Measurements from ENCODE around the gene SLC6A18.
"Not testable (repeated sequence)": the region's sequence is repeated elsewhere in the genome, so short reads cannot be mapped to it uniquely, and the experiment has no call there.

SLC6A18 gene

DNA sequence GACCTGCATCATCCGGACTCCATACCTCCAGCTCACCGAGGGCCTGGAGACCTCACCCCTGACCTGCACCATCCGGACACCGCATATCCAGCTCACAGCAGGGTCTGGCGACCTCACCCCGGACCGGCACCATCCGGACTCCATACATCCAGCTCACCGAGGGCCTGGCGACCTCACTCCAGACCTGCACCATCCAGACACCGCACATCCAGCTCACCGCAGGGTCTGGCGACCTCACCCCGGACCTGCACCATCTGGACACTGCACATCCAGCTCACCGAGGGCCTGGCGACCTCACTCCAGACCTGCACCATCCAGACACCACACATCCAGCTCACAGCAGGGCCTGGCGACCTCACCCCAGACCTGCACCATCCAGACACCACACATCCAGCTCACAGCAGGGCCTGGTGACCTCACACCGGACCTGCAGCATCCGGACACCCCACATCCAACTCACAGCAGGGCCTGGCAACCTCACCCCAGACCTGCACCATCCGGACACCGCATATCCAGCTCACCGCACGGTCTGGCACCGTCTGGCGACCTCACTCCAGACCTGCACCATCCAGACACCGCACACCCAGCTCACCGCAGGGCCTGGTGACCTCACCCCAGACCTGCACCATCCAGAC, 59.3 kb downstream of the SLC6A18 start:
- H3K4me1 Mint-ChIP-seq, H3K4me3 Mint-ChIP-seq, H3K27me3 Mint-ChIP-seq, H3K36me3 Mint-ChIP-seq, H3K27ac Mint-ChIP-seq, H3K9me3 Mint-ChIP-seq: not testable (repeated sequence)

DNA sequence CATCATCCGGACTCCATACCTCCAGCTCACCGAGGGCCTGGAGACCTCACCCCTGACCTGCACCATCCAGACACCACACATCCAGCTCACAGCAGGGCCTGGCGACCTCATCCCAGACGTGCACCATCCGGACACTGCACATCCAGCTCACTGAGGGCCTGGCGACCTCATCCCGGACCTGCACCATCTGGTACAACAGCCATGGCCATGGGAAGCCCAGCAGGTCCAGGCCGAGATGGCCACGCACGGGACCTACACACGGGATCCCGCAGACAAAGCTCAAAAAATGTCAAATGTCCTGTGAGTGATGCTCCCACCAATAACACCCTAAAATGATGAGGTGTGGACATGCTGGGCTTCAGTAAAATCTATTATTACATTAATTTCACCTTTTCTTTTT, 60.0 kb downstream of the SLC6A18 start:
- H3K4me1 Mint-ChIP-seq = no peaks in the 10 kb centered on the region
- peaks cover 6% of the 10 kb centered on the region for H3K36me3 Mint-ChIP-seq
- no peaks in the 10 kb centered on the region for H3K27me3 Mint-ChIP-seq
- no peak overlapping the region for H3K4me3 Mint-ChIP-seq
- no peaks in the 10 kb centered on the region for H3K9me3 Mint-ChIP-seq
- H3K27ac Mint-ChIP-seq = no peak overlapping the region

DNA sequence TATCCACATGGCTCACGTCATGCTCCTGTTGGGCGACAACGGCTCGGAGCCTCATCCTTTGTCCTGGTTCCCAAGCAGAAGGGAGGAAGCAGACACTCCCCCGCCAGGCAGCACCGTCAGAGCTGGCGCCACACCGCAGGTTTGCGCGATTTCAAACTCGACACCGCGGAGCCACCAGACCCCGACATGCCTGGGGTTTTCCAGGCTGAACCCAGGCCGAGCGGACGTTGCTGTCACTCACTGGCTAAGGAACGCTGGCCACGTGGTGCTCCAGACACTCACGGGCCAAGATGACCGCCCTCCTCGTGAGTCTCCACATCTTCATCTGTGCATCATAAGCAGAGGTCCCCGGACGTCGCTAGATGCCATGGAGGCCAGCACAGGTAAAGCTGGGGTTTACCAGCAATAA, 60.7 kb downstream of the SLC6A18 start:
- Mint-ChIP-seq H3K27ac (peak overlapping the region; percentile 62), H3K27me3 (no peaks in the 10 kb centered on the region), H3K9me3 (no peaks in the 10 kb centered on the region), H3K4me3 (no peak overlapping the region), H3K36me3 (peaks cover 6% of the 10 kb centered on the region), H3K4me1 (no peaks in the 10 kb centered on the region)

DNA sequence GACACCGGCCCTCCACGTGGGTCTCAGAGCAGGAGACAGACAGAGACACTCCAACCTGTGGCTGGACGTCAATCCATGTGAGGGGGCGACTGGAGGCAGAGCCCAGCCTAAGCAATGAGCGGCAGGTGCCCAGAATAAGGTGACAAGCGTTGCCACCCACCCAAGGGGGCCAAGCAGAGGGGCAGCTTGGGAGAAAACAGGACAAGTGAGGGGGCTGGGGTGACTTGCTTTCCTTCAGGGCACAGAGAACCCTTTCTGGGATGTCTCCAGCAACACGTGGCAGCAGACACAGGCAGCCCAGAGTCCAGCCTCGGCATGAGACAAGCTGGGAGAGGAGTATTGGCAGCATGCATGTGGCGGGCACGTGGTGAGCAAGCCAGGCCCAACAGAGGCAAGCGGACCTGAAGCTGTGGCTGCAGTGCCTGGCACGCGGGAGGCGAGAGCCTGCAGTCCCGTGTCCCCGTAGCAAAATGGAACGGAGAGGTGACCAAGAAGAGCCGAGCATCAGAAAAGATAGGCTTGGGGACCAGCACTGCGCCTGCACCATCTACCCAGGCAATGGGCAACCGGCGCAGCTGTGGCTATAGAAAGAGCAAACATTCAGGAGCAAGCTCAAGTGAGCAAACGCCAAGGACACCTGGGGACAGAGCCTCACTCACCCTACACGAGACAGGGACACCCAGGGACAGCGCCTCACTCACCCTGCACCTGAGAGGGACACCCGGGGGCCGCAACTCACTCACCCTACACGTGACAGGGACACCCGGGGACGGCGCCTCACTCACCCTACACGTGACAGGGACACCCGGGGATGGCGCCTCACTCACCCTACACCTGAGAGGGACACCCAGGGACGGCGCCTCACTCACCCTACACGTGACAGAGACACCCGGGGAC, 63.5 kb downstream of the SLC6A18 start:
- Mint-ChIP-seq H3K9me3 (no peaks in the 10 kb centered on the region), H3K27ac (no peak overlapping the region), H3K36me3 (peaks cover 6% of the 10 kb centered on the region), H3K4me1 (peaks cover 3% of the 10 kb centered on the region), H3K27me3 (no peaks in the 10 kb centered on the region), H3K4me3 (no peak overlapping the region)

DNA sequence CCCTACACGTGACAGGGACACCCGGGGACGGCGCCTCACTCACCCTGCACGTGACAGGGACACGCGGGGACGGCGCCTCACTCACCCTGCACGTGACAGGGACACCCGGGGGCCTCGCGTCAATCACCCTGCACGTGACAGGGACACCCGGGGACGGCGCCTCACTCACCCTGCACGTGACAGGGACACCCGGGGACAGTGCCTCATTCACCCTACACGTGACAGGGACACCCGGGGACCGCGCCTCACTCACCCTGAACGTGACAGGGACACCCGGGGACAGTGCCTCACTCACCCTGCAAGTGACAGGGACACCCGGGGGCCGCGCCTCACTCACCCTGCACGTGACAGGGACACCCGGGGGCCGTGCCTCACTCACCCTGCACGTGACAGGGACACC, 64.4 kb downstream of the SLC6A18 start:
- H3K4me1 Mint-ChIP-seq, H3K27ac Mint-ChIP-seq, H3K4me3 Mint-ChIP-seq, H3K27me3 Mint-ChIP-seq, H3K9me3 Mint-ChIP-seq, H3K36me3 Mint-ChIP-seq: not testable (repeated sequence)

DNA sequence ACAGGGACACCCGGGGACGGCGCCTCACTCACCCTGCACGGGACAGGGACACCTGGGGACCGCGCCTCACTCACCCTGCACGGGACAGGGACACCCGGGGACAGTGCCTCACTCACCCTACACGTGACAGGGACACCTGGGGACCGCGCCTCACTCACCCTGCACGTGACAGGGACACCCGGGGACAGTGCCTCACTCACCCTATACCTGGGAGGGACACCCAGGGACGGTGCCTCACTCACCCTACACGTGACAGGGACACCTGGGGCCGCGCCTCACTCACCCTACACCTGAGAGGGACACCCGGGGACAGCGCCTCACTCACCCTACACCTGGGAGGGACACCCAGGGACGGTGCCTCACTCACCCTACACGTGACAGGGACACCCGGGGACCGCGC, 65.8 kb downstream of the SLC6A18 start:
- H3K27me3 Mint-ChIP-seq, H3K4me3 Mint-ChIP-seq, H3K27ac Mint-ChIP-seq, H3K4me1 Mint-ChIP-seq, H3K36me3 Mint-ChIP-seq, H3K9me3 Mint-ChIP-seq: not testable (repeated sequence)

DNA sequence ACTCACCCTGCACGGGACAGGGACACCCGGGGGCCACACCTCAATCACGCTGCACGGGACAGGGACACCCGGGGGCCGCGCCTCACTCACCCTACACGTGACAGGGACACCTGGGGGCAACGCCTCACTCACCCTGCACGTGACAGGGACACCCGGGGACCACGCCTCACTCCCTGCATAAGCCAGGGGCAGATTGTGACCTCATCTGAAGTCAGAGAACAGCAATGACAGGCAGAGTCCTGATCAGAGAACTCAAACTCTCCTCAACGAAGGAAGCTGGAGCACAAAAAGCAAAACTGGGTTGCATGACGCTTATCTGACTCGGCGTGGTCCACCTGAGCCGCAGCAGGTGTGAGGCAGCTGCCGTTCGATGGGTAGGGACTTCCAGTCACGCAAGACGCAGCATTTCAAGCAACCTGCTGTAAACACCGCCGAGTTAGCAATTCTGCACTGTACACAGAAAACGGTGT, 66.5 kb downstream of the SLC6A18 start:
- Mint-ChIP-seq H3K9me3 (no peaks in the 10 kb centered on the region), H3K27me3 (no peaks in the 10 kb centered on the region), H3K36me3 (peaks cover 5% of the 10 kb centered on the region), H3K4me1 (peaks cover 9% of the 10 kb centered on the region), H3K4me3 (no peak overlapping the region), H3K27ac (no peak overlapping the region)

DNA sequence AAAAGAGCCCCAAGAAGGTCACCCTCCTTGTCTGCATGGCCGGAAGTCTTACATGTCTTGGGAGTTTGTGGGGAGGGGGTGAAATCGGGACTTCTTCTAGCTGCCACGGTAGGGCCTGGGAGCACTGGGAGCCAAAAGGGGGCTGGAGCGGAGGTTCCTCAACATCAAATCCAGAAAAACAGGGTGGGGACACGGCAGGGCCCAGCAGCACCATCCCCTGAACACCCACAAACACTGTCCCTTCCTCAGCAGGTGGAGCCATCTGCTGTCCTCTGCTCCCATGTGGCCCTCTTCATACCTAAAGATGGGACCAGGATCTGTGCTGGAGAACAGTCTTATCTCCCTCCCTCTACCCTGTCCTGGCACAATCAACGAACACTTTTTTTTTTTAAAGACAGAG, 67.0 kb downstream of the SLC6A18 start:
- H3K4me3 Mint-ChIP-seq = no peak overlapping the region
- H3K27ac Mint-ChIP-seq = no peak overlapping the region
- H3K4me1 Mint-ChIP-seq = peaks cover 9% of the 10 kb centered on the region
- peaks cover 3% of the 10 kb centered on the region for H3K36me3 Mint-ChIP-seq
- no peaks in the 10 kb centered on the region for H3K9me3 Mint-ChIP-seq
- no peaks in the 10 kb centered on the region for H3K27me3 Mint-ChIP-seq

DNA sequence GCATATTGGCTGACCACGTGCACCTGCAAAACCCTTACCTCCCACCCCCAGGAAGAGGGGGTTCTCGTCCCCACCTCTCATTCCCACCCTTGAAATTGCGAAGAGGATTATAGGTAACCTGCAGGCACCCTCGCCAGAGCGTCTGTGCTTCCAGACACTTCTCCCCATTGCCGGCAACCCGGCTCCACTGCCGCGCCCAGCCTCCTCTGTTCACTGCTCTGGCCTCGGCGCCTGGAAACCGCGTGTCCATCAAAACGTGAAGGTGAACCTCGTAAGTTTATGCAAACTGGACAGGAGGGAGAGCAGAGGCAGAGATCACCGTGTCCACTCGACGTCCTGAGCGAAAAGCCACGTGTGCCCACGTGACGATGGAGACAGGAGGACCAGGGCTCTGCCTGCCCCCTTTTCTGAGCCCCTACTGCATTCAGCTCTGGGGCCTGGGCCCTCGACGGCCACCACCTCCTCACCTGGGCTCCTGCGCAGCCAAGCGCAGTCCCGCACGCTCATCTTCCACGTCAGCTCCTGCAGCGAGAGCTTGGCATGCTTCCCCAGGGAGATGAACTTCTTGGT, 67.8 kb downstream of the SLC6A18 start:
- no peaks in the 10 kb centered on the region for H3K27me3 Mint-ChIP-seq
- H3K9me3 Mint-ChIP-seq = no peaks in the 10 kb centered on the region
- peaks cover 9% of the 10 kb centered on the region for H3K4me1 Mint-ChIP-seq
- H3K27ac Mint-ChIP-seq = no peak overlapping the region
- no peak overlapping the region for H3K4me3 Mint-ChIP-seq
- peaks cover 2% of the 10 kb centered on the region for H3K36me3 Mint-ChIP-seq

DNA sequence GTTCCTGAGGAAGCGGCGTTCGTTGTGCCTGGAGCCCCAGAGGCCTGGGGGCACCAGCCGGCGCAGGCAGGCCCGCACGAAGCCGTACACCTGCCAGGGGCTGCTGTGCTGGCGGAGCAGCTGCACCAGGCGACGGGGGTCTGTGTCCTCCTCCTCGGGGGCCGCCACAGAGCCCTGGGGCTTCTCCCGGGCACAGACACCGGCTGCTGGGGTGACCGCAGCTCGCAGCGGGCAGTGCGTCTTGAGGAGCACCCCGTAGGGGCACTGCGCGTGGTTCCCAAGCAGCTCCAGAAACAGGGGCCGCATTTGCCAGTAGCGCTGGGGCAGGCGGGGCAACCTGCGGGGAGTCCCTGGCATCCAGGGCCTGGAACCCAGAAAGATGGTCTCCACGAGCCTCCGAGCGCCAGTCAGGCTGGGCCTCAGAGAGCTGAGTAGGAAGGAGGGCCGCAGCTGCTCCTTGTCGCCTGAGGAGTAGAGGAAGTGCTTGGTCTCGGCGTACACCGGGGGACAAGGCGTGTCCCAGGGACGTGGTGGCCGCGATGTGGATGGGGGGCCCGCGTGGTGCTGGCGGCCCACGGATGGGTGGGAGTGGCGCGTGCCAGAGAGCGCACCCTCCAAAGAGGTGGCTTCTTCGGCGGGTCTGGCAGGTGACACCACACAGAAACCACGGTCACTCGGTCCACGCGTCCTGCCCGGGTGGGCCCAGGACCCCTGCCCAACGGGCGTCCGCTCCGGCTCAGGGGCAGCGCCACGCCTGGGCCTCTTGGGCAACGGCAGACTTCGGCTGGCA, 68.4 kb downstream of the SLC6A18 start:
- H3K27me3 Mint-ChIP-seq = no peaks in the 10 kb centered on the region
- no peaks in the 10 kb centered on the region for H3K9me3 Mint-ChIP-seq
- H3K4me1 Mint-ChIP-seq = peaks cover 9% of the 10 kb centered on the region
- H3K36me3 Mint-ChIP-seq = no peaks in the 10 kb centered on the region
- peak overlapping the region; percentile 41 for H3K27ac Mint-ChIP-seq
- peak overlapping the region; percentile 79 for H3K4me3 Mint-ChIP-seq

DNA sequence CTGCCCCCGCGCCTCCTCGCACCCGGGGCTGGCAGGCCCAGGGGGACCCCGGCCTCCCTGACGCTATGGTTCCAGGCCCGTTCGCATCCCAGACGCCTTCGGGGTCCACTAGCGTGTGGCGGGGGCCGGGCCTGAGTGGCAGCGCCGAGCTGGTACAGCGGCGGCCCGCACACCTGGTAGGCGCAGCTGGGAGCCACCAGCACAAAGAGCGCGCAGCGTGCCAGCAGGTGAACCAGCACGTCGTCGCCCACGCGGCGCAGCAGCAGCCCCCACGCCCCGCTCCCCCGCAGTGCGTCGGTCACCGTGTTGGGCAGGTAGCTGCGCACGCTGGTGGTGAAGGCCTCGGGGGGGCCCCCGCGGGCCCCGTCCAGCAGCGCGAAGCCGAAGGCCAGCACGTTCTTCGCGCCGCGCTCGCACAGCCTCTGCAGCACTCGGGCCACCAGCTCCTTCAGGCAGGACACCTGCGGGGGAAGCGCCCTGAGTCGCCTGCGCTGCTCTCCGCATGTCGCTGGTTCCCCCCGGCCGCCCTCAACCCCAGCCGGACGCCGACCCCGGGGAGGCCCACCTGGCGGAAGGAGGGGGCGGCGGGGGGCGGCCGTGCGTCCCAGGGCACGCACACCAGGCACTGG, 69.1 kb downstream of the SLC6A18 start:
- H3K9me3 Mint-ChIP-seq = no peaks in the 10 kb centered on the region
- no peak overlapping the region for H3K4me3 Mint-ChIP-seq
- no peaks in the 10 kb centered on the region for H3K36me3 Mint-ChIP-seq
- no peaks in the 10 kb centered on the region for H3K27me3 Mint-ChIP-seq
- H3K4me1 Mint-ChIP-seq = peaks cover 9% of the 10 kb centered on the region
- H3K27ac Mint-ChIP-seq = no peak overlapping the region

DNA sequence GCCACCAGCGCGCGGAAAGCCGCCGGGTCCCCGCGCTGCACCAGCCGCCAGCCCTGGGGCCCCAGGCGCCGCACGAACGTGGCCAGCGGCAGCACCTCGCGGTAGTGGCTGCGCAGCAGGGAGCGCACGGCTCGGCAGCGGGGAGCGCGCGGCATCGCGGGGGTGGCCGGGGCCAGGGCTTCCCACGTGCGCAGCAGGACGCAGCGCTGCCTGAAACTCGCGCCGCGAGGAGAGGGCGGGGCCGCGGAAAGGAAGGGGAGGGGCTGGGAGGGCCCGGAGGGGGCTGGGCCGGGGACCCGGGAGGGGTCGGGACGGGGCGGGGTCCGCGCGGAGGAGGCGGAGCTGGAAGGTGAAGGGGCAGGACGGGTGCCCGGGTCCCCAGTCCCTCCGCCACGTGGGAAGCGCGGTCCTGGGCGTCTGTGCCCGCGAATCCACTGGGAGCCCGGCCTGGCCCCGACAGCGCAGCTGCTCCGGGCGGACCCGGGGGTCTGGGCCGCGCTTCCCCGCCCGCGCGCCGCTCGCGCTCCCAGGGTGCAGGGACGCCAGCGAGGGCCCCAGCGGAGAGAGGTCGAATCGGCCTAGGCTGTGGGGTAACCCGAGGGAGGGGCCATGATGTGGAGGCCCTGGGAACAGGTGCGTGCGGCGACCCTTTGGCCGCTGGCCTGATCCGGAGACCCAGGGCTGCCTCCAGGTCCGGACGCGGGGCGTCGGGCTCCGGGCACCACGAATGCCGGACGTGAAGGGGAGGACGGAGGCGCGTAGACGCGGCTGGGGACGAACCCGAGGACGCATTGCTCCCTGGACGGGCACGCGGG, 69.9 kb downstream of the SLC6A18 start, which contains the start of gene TERT:
Gene TERT (minus strand): TSS at position 234 of the 815 bp plus-strand sequence. CDS start 79 bp downstream, at position 155.
- Mint-ChIP-seq H3K4me3 (peak within 1 kb of the TSS; percentile 55), H3K36me3 (no peaks in the 10 kb centered on the region)

DNA sequence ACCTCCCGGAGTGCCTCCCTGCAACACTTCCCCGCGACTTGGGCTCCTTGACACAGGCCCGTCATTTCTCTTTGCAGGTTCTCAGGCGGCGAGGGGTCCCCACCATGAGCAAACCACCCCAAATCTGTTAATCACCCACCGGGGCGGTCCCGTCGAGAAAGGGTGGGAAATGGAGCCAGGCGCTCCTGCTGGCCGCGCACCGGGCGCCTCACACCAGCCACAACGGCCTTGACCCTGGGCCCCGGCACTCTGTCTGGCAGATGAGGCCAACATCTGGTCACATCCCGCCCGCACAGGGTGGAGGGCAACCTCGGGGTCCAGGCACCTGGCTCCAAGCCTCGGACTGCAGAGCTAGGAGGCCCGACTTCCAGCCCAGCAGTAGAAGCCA, 70.5 kb downstream of the SLC6A18 start:
- Mint-ChIP-seq H3K4me1 (peaks cover 12% of the 10 kb centered on the region), H3K27me3 (no peaks in the 10 kb centered on the region), H3K9me3 (no peaks in the 10 kb centered on the region), H3K27ac (no peak overlapping the region), H3K4me3 (peak overlapping the region; percentile 55), H3K36me3 (no peaks in the 10 kb centered on the region)

More for the DNA sequence above, 69.9 kb downstream of the SLC6A18 start, which contains the start of gene TERT:
- no peak within 1 kb of the TSS for H3K27ac Mint-ChIP-seq
- no peaks in the 10 kb centered on the region for H3K27me3 Mint-ChIP-seq
- no peaks in the 10 kb centered on the region for H3K9me3 Mint-ChIP-seq
- peaks cover 12% of the 10 kb centered on the region for H3K4me1 Mint-ChIP-seq
